ENCODE measurements around the gene BPIFB1. TPM values are rescaled to one million over a fixed set of nuclear protein-coding genes. Genes with fewer than 3 reads are reported as not detected.

Gene BPIFB1
- total RNA-seq, 2 donors from 2014 or later = not detected

DNA sequence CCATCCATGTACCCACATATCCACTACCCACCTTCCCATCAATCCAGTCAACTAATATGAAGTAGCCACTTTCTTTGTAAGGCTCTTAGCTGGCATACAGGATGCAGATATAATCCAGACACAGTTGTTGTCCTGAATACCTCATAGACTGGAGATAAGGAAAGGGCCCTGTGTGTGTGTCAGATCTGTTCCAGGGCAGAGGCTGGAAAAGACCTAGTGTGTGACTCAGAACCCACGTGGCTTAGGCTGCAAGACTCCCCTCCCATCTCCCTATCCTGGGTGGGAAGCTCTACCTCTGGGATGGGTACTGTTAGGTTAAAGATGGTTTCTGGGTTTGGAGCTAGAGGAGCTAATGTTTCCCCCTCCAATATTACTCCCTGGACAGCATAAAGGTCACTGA lies 43.6 kb upstream of the BPIFB1 start:
- no peaks in the 10 kb centered on the region for H3K36me3 ChIP-seq
- no peak for TF ChIP-seq CTCF (IDR thresholded peaks at IDR 0.05)
- no peaks in the 10 kb centered on the region for H3K9me3 ChIP-seq
- no peaks in the 10 kb centered on the region for H3K4me1 ChIP-seq (ENCODE audit: control insufficient read depth in 1 of 2, low read depth in 2 of 2)
- no peak overlapping the region for H3K4me3 ChIP-seq
- ATAC-seq (ENCODE audit: insufficient number of reproducible peaks, low FRiP score, low read depth) (no peak), DNase-seq (ENCODE audit: low spot score) (no peak)
- no peak overlapping the region for H3K27ac ChIP-seq
- H3K27me3 ChIP-seq (replicated peaks; ENCODE audit: insufficient read depth) = no peaks in the 10 kb centered on the region

DNA sequence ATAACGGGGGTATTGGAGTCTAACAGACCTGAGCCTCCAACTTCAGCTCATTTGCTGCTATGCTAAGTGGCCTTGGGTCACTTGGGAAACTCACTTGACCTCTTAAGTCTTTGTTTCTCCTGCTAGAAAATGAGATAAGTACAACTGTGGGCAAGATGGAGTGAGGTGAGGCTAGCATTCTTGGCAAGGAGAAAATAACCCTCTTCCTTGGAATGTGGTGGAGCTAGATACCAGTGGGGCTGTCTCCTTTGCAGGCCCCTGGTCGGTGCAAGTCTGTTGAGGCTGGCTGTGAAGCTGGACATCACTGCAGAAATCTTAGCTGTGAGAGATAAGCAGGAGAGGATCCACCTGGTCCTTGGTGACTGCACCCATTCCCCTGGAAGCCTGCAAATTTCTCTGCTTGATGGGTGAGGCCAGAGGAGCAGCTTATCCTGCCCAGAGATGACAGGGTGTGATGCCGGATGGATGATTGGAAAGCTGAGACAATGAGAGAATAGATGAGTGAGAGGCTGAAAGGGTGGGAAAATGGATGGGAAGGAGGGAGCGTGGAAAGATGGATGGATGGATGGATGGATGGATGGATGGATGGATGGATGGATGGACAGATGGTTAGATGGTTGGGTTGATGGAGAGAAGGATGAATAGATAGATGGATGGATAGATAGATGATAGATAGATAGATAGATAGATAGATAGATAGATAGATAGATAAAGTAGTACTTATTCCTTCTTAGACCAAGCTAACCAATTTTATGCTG lies 42.9 kb upstream of the BPIFB1 start:
- no peak overlapping the region for H3K4me3 ChIP-seq
- H3K27me3 ChIP-seq (replicated peaks; ENCODE audit: insufficient read depth) = no peaks in the 10 kb centered on the region
- no peaks in the 10 kb centered on the region for H3K9me3 ChIP-seq
- no peak for TF ChIP-seq CTCF (IDR thresholded peaks at IDR 0.05)
- H3K27ac ChIP-seq = no peak overlapping the region
- H3K36me3 ChIP-seq = no peaks in the 10 kb centered on the region
- DNase-seq (ENCODE audit: low spot score) (no peak), ATAC-seq (ENCODE audit: insufficient number of reproducible peaks, low FRiP score, low read depth) (no peak)
- no peaks in the 10 kb centered on the region for H3K4me1 ChIP-seq (ENCODE audit: control insufficient read depth in 1 of 2, low read depth in 2 of 2)

GRCh38 chr20:33240923-33241322 lies 42.1 kb upstream of the BPIFB1 start:
- ATAC-seq (ENCODE audit: insufficient number of reproducible peaks, low FRiP score, low read depth) = no peak
- no peaks in the 10 kb centered on the region for H3K27me3 ChIP-seq (replicated peaks; ENCODE audit: insufficient read depth)
- TF ChIP-seq CTCF (IDR thresholded peaks at IDR 0.05) = no peak

DNA sequence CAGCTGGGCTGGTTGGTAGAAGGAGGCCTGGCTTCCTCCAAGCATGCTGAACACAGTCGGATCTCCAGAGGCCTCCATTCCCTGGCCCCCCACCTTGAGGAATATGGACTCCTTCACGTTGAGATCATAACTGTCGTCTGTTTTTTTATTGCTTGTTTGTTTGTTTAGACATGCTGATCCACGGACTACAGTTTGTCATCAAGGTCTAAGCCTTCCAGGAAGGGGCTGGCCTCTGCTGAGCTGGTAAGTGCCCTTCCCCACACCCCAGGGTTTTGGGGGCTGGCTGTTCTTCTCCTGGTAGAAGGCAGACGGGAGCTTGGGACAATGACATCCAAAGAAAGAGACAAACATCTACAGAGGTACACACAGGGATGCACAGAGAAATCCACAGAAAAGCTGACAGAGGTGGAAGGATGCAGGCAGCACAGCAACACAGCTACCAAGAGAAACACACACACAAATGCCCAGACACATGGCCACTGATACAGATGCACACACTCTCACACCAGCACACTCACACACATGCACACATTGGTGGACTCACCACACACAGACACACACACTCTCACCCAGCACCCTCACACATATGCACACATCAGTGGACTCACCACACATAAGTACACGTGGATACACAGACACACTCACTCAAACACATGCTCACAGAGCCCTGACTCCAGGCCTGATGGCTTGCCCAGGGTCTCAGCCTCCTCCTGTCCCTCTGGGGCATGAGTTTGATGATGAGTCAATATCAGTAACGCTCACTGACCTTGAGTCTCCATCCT lies 40.5 kb upstream of the BPIFB1 start:
- DNase-seq (ENCODE audit: low spot score) (no peak), ATAC-seq (ENCODE audit: insufficient number of reproducible peaks, low FRiP score, low read depth) (no peak)
- Histone ChIP-seq H3K27ac (no peak overlapping the region), H3K4me1 (ENCODE audit: control insufficient read depth in 1 of 2, low read depth in 2 of 2) (no peaks in the 10 kb centered on the region), H3K36me3 (no peaks in the 10 kb centered on the region), H3K4me3 (no peak overlapping the region), H3K9me3 (no peaks in the 10 kb centered on the region), H3K27me3 (replicated peaks; ENCODE audit: insufficient read depth) (no peaks in the 10 kb centered on the region)
- TF ChIP-seq CTCF (IDR thresholded peaks at IDR 0.05) = no peak

More at GRCh38 chr20:33240923-33241322, 42.1 kb upstream of the BPIFB1 start:
- no peaks in the 10 kb centered on the region for H3K4me1 ChIP-seq (ENCODE audit: control insufficient read depth in 1 of 2, low read depth in 2 of 2)
- DNase-seq (ENCODE audit: low spot score) = no peak
- H3K4me3 ChIP-seq = no peak overlapping the region
- no peaks in the 10 kb centered on the region for H3K9me3 ChIP-seq
- H3K36me3 ChIP-seq = no peaks in the 10 kb centered on the region
- no peak overlapping the region for H3K27ac ChIP-seq

GRCh38 chr20:33246077-33246476 lies 36.9 kb upstream of the BPIFB1 start:
- Histone ChIP-seq H3K27me3 (replicated peaks; ENCODE audit: insufficient read depth) (no peaks in the 10 kb centered on the region), H3K4me1 (ENCODE audit: control insufficient read depth in 1 of 2, low read depth in 2 of 2) (no peaks in the 10 kb centered on the region), H3K9me3 (no peaks in the 10 kb centered on the region), H3K36me3 (no peaks in the 10 kb centered on the region), H3K4me3 (no peak overlapping the region), H3K27ac (no peak overlapping the region)
- TF ChIP-seq CTCF (IDR thresholded peaks at IDR 0.05) = no peak
- DNase-seq (ENCODE audit: low spot score) = no peak
- no peak for ATAC-seq (ENCODE audit: insufficient number of reproducible peaks, low FRiP score, low read depth)
